CD4-positive, alpha-beta T cell treated with Interleukin-12 subunit alpha and Interleukin-12 subunit beta, for 1 hour (primary cell): ENCODE measurements around the gene C10orf105.

Experiments used
- DNase-seq: peaks from one replicate; pipeline ENCODE4 v3.0.0-alpha.2; 2020

Gene C10orf105

DNA sequence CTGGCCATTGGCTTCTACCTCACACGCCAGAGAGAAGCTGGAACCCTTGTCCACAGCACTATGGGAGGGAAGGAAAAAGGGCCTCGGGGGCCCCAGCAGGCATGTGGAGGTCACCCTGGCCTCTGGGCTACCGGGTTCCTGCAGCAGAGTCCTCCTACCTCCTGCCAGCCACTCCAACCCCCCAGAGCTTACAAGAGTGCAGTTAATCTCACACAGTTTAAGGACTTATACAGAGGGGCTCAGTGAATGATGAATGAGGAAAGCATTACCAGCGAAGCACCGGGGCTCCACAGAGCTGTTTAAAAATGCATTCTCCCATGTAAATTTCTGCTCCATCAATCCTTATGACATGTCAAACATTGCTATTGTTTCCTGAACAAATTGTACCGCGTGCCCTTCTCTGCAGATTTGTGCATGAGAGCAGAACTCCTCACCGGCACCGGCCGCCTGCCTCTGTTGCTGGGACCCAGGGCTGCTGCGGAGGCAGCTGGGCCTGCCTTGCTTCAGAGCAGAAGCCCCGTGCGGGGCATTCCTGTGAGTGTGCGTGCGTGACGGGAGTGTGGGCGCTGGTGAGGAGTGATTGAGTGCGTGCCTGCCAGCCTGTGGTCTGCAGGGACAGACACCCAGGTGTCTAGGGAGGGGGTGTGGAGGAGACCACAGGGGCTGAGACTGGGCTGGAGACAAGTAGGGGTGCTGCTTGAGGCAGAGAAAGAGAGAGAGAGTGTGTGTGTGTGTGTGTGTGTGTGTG lies 52.8 kb downstream of the C10orf105 start:
- no peak for DNase-seq

DNA sequence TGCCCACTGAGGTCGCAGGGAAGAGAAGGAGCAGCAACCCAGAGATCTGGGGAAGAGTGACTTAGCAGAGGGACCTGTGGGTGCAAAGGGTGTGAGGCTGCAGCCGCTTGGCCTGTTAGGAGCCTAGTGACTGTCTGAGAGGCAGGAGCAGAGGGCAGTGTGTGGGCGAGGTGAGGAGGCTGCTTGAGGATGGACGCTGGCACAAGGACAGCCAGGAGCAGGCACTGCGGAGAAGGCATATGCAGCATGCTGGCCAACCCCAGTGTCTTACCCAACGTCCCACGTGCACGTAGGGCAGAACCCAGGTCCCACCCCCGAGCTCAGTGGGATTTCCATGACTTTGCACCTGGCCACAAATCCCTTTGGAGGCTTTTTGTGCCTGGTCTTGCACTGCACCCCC lies 54.1 kb downstream of the C10orf105 start:
- DNase-seq: no peak

GRCh38 chr10:71664585-71664984 lies 55.0 kb downstream of the C10orf105 start:
- DNase-seq: no peak

DNA sequence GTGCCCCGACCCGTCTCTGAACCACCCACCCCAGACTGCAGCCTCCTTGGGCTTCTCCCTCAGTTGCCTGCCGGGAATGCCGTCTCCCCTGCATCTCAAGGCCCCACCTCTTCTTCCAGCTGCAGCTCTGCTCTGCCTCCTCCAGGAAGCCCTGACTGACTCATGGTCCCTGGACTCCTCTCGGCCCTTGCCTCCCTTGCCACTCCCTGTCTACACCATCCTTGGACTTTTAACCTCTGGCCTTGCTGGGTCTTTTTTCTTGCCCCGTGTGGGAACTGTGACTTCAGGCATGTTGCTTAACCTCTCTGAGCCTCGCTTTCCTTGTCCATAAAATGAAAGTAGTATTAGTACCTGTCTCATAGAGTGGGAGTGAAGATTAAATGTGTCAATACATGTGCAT lies 56.3 kb downstream of the C10orf105 start:
- DNase-seq: no peak

GRCh38 chr10:71661779-71662336 lies 57.7 kb downstream of the C10orf105 start:
- no peak for DNase-seq
